Frontal cortex (tissue), 4 donors: ENCODE data around the gene C20orf141. TPM values are rescaled to one million over a fixed set of nuclear protein-coding genes. Genes with fewer than 3 reads are reported as not detected.
A peak's percentile ranks its signal among the peaks of the same experiment; 100 is the strongest.

Experiments used
- DNase-seq, 2 donors: peaks; one replicate each; pipeline ENCODE4 v3.0.0; 2012; ENCODE audit warnings: low spot score in 2 of 2
- FAIRE-seq: peaks from 2 replicates; lab custom pipeline; 2012; peaks lifted over from hg19 to GRCh38; lab: Jason Lieb, UNC
- total RNA-seq: library from RNA; depleted of rRNA; stranded (reverse); fragments of >200 nt; gene quantifications from one replicate; pipeline ENCODE4 v1.2.3, GENCODE V29; 2014
- donor health status: control.
- donor health status: control.
- donor health status: control.

The C20orf141 gene
- total RNA-seq, 1 donor from 2014 or later, result not detected

DNA sequence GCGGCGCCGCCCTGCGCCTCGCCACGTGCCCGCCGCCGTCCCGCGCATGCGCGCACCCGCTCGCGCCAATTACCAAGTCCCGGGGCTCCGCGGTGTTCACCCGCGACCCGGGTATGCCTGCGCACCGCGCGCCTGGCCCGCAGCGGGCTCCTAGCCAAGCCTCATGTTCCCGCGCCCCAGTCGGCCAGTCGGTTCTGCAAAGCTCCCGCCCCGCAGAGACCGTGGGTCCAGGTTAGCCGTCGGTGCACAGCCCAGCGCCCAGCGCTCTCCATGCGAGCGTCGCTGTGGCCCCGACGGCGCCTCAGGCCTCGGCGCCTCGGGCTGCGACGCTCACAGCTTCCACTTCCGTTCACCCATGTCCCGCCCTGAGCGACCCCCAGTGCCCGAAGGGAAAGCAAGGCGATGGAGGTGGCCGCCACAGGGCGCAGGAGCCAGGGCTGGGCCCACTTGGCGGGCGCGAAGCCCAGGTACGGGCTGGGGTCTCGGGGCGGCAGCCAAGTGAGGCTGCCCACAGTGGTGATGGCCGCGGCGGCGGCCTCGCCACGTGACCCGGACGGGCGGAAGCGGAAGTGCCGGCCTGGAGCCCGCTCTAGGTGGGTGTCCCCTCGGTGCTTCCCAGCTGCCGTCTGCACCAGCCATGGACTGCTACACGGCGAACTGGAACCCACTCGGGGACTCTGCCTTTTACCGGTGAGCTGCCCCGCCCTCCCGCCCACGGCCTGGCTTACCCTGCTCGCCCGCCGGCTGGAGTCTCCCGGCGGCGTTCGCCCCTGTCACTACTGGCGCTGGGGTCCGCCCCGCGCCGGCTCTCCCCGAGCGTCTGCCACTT is 25.6 kb downstream of the C20orf141 start, which contains the start of the genes PCED1A and VPS16:
Gene PCED1A, minus strand, starts transcription at position 518 of the 829 bp plus-strand sequence. CDS start 743 bp downstream, outside the sequence.
Gene VPS16, plus strand, starts transcription at position 608 of the 829 bp plus-strand sequence. Its CDS starts 30 bp downstream, at position 638.
- no peak for FAIRE-seq

DNA sequence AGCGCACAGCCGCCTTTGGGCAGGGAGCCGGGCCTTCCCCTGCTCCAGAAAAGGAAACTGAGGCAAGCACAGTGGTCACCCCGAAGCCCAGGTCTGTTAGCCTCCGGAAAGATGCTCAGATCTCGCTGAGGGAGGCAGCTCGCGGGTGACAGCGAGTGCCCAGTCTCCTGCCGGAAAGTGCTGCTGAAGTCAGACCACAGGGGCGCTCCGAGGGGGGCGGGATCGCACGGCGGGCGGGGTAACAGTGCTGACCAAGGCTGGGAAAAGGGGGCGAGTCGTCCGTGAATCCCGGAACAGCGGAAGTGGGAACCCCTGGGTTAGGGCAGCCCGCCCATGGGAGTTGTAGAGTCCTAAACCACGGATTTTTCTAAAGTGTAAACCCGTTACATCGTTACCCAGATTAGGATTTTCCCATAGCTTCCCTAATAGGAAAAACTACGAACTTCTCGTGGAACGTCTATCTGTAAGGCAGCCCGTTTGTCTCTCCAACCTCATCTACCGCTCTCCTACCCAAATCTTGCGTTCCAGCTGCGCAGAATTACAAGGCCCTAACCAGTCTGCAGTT is 26.3 kb downstream of the C20orf141 start:
- DNase-seq, result peak in 1 of 2 donors; percentile 62
- FAIRE-seq, result no peak

More for the DNA sequence above, 25.6 kb downstream of the C20orf141 start, which contains the start of the genes PCED1A and VPS16:
- peak; percentile 98 to 99 for DNase-seq

DNA sequence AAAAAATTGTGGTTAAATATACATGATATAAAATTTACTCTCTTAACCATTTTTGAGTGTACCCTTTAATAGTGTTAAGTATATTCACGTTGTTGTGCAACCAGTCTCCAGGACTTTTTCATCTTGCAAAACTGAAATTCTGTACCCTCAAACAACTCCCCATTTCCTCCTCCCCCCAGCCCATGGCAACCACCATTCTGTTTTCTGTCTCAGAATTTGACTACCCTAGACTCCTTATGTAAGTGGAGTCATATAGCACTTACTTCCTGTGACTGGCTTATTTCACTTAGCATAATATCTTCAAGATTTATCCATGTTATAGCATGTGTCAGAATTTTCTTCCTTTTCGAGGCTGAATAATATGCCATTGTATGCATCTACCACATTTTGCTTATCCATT is 30.8 kb downstream of the C20orf141 start:
- FAIRE-seq, result no peak
- no peak for DNase-seq

DNA sequence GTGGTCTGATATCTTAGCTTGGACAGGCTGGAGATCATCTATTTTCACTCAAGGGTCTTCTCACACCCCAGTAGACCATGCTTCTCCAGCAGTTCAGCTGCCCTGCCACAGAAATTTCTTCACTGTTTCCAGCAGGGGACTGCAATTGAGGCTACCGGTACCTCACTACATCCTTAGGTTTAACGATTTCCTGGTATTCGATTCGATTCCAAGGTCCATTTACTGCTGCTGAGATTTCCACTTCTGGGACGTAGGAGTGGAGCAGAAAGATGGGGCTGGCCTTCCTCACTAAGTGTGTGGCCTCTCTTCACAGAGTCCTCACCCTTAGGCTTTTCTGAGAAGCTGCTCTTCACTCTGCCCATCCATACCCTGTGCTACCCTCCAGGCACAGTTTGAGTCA is 31.9 kb downstream of the C20orf141 start:
- DNase-seq, result no peak
- no peak for FAIRE-seq

DNA sequence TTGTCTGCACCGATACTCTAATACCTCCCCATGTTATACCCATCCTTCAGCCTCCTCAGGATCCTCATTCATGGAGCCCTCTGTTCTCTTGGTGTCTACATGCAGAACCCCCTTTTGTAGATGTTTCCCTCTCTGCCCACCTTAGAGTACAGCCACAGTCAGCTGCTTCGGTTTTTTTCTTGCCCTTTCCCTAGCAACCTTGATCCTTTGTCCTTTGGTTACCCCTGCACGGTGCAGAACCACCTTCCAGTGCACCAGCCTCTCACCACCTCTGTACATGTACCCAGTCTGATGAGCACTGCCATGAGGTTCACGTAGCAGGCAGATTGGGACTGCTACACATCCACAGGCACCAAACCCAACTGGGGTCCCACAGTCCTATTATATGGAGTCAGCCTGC is 33.0 kb downstream of the C20orf141 start:
- DNase-seq (no peak), FAIRE-seq (no peak)

DNA sequence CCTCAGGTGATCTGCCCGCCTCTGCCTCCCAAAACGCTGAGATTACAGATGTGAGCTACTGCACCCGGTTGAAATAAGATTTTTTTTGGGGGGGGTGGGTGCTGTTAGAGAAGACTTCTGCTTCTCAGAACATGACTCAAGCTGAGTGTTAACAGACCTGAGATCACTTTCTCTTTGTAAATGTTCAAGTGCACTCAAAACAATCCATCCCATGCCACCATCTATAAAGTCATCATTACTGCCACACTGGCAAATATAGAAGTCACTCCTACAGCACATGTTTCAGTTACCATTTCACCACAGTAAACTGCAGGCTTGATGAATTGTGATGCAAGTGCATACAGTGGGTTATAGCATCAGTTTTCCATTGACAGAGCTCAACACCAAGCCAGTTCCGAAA is 34.7 kb downstream of the C20orf141 start:
- no peak for FAIRE-seq
- no peak for DNase-seq

DNA sequence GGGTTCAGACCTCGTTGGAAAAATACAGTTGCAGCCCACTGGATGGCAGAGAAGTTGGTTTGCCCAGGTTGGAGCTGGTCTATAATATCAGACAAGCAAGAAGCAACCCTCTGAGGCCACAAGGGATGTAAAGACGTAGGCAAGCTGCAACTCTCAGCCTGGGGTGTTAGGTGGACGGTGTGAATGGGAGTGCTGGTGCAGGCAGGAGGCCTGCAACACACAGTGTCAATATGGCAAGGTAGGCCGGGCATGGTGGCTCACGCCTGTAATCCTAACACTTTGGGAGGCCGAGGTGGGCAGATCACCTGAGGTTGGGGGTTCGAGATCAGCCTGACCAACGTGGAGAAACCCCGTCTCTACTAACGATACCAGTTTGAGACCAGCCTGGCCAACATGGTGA is 36.3 kb downstream of the C20orf141 start:
- FAIRE-seq (no peak), DNase-seq (no peak)

DNA sequence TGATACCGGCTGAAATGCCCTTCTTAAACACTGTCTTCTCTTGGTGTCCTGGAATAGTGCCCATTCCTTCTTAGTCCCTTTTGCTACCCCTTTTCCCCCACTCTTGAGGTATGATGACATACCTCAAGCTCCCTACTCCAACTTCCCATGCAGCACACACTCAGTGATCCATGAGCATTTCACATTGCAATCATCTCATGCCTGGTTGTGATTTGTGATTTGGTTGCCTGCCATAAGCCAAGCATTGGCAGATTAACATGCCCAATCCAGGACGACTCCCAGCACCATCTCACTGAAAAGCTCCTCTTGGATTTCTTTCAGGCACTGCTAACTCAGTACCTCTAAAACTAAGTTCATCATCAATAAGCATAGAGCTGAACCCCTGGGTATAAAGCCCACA is 43.8 kb downstream of the C20orf141 start:
- FAIRE-seq, result no peak
- no peak for DNase-seq

DNA sequence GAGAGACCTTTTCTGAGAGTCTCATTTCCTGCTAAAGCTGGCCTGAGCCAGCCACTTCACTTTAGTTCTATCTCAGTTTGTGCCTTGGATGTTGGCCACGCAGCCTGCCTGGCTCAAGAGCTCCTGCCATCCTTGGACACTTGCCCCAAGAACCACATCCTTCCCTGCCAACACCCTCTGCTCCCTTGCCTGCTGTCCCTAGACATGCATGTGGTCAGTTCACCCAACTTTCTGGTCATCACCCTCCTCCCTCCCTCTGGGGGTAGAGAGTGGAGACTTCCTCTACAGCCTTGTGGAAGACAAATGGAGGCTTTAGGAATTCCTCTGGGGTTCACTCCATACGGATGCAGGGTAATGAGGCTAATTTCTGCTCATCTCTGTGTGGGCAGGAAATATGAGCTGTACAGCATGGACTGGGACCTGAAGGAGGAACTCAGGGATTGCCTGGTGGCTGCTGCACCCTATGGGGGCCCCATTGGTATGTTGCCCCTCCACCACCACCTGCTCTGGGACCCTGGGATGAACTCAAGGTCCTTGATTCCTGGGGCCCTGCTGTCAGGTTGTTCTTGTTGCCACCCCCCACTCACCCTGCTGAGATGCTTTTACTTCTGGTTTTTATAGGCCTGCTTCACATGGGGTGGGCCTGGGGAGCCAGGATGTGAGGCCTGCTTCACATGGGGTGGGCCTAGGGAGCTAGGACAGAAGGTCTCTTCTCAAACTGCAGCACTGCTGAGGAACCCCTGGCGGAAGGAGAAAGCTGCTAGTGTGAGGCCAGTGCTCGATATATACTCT is 44.7 kb downstream of the C20orf141 start:
- DNase-seq (no peak), FAIRE-seq (no peak)

DNA sequence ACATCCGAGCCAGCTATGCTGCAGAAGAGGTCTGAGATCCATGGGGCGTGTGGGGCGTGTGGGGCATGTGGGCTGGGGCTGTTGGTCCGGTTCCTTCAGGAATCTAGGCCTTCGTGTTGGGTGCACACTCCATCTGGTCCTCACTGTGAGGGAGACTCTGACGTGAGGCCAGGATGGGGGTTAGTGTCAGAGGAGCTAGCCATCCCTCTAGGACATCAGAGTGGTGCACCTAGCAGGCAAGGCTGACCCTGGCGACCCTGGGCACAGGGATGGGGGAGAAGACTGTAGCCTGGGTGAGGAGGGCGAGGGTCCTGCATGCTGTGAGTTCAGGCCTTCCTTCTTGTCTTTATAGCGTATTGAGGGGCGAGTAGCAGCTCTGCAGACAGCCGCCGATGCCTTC is 49.8 kb downstream of the C20orf141 start:
- no peak for FAIRE-seq
- DNase-seq, result no peak

DNA sequence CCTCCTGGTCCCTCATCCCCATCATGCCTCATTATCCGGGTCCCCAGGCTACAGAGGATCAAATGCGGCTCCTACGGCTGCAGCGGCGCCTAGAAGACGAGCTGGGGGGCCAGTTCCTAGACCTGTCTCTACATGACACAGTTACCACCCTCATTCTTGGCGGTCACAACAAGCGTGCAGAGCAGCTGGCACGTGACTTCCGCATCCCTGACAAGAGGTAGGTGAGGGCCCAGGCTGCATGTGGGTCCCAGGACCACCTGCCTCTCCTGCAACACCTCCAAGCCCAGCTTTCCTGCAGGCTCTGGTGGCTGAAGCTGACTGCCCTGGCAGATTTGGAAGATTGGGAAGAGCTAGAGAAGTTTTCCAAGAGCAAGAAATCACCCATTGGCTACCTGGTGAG is 50.3 kb downstream of the C20orf141 start:
- no peak for DNase-seq
- no peak for FAIRE-seq

Other genes with a start within 250 kb of the C20orf141 start
- 132 TPM for gene NOP56, start 162.4 kb upstream of the C20orf141 start, total RNA-seq
- 76.2 TPM for gene IDH3B, start 150.8 kb upstream of the C20orf141 start, total RNA-seq
- gene EBF4, start 122.2 kb upstream of the C20orf141 start, total RNA-seq, result 11.8 TPM
- gene CPXM1, start 14.4 kb upstream of the C20orf141 start, total RNA-seq, result 7.3 TPM
- gene TMEM239, start 1.4 kb downstream of the C20orf141 start, total RNA-seq, result not detected
- gene PCED1A, start 25.7 kb downstream of the C20orf141 start, total RNA-seq, result 17.9 TPM
- 63.2 TPM for gene VPS16, start 25.8 kb downstream of the C20orf141 start, total RNA-seq
- gene PTPRA, start 58.5 kb downstream of the C20orf141 start, total RNA-seq, result 135 TPM
- gene GNRH2, start 228.6 kb downstream of the C20orf141 start, total RNA-seq, result not detected
- 36.3 TPM for gene MRPS26, start 231.1 kb downstream of the C20orf141 start, total RNA-seq